Measurements from ENCODE around the gene KLF18.
A peak's percentile ranks its signal among the peaks of the same experiment; 100 is the strongest.
"Not testable (repeated sequence)": the region's sequence is repeated elsewhere in the genome, so short reads cannot be mapped to it uniquely, and the experiment has no call there.

The KLF18 gene

GRCh38 chr1:44141531-44141930 is at the start of gene KLF18:
Gene KLF18 (minus strand): TSS chr1:44141631. CDS start chr1:44141631, 0 bp downstream.
- DNase-seq: no peak

- peak; percentile 7 for DNase-seq
These were observed 33.2 kb upstream of the KLF18 start for GRCh38 chr1:44174630-44175029.

GRCh38 chr1:44170281-44170823 is 28.9 kb upstream of the KLF18 start:
- DNase-seq: no peak

GRCh38 chr1:44168520-44169098 is 27.2 kb upstream of the KLF18 start:
- no peak for DNase-seq

GRCh38 chr1:44161546-44161945 is 20.1 kb upstream of the KLF18 start:
- DNase-seq: no peak

GRCh38 chr1:44158871-44159270 is 17.4 kb upstream of the KLF18 start:
- DNase-seq: no peak

GRCh38 chr1:44157903-44158302 is 16.5 kb upstream of the KLF18 start:
- no peak for DNase-seq

GRCh38 chr1:44154049-44154448 is 12.6 kb upstream of the KLF18 start:
- DNase-seq: no peak

GRCh38 chr1:44152692-44153091 is 11.3 kb upstream of the KLF18 start:
- no peak for DNase-seq

- DNase-seq: no peak
These were observed 10.4 kb upstream of the KLF18 start for GRCh38 chr1:44151808-44152207.

GRCh38 chr1:44151332-44151731 is 9.9 kb upstream of the KLF18 start:
- no peak for DNase-seq

- no peak for DNase-seq
These were observed 6.2 kb upstream of the KLF18 start for GRCh38 chr1:44147582-44147981.

- DNase-seq: no peak
These were observed 5.3 kb upstream of the KLF18 start for GRCh38 chr1:44146536-44147361.

- peak; percentile 34 for DNase-seq
These were observed 3.7 kb upstream of the KLF18 start for GRCh38 chr1:44144962-44145756.

- DNase-seq: not testable (repeated sequence)
These were observed 1.9 kb downstream of the KLF18 start for GRCh38 chr1:44139565-44139964.

- no peak for DNase-seq
These were observed 3.2 kb downstream of the KLF18 start for GRCh38 chr1:44138239-44138638.

- no peak for DNase-seq
These were observed 5.5 kb downstream of the KLF18 start for GRCh38 chr1:44135886-44136285.

GRCh38 chr1:44134071-44134920 is 7.1 kb downstream of the KLF18 start:
- DNase-seq: no peak

- DNase-seq: no peak
These were observed 10.0 kb downstream of the KLF18 start for GRCh38 chr1:44131411-44131810.

- no peak for DNase-seq
These were observed 11.6 kb downstream of the KLF18 start for GRCh38 chr1:44129616-44130500.

GRCh38 chr1:44120398-44120949 is 21.0 kb downstream of the KLF18 start:
- no peak for DNase-seq
